PC-3 (cell line): ENCODE measurements around the gene DNAH2. TPM values are rescaled to one million over a fixed set of nuclear protein-coding genes. Genes with fewer than 3 reads are reported as not detected.

Experiments
- ATAC-seq: fragments of 200-7000 bp; cut with Tn5 transposase; 2 replicates; pipeline ENCODE4 v1.9.1; 2020; ENCODE audit warnings: mild to moderate bottlenecking, moderate library complexity
- BruUV-seq: library from RNA; stranded (reverse); fragments of 400-500 nt; replicated peaks from 2 replicates; lab custom pipeline; 2021; lab: Mats Ljungman, UMichigan
- CTCF ChIA-PET: fragments of 300-600 bp; sonication (Branson Sonifier 250); formaldehyde crosslinking; loops from one replicate; lab custom pipeline; 2022; ENCODE audit warnings: antibody characterized with exemption; lab: Charles Lee
- POLR2A ChIA-PET: fragments of 300-600 bp; sonication (Branson Sonifier 250); formaldehyde crosslinking; loops from one replicate; lab custom pipeline; 2022; ENCODE audit warnings: antibody characterized with exemption; ENCODE audit not compliant: unreplicated experiment; lab: Charles Lee
- DNase-seq: peaks from one replicate; pipeline ENCODE4 v3.0.0-alpha.2; 2015
- H2AFZ ChIP-seq: fragments of 300-600 bp; sonication (generic); 2 replicates; pipeline ENCODE4 v1.6.0; 2016; ENCODE audit warnings: antibody characterized with exemption, low read length
- H3F3A ChIP-seq: fragments of 300-600 bp; sonication (generic); one replicate; pipeline ENCODE4 v1.6.0; 2017; ENCODE audit warnings: antibody characterized with exemption, low read length, control low read depth, mild to moderate bottlenecking; ENCODE audit not compliant: unreplicated experiment
- H3K27ac ChIP-seq: fragments of 300-600 bp; sonication (generic); 2 replicates; pipeline ENCODE4 v1.5.1; 2016; ENCODE audit warnings: mild to moderate bottlenecking, low read length
- H3K27me3 ChIP-seq: fragments of 300-600 bp; sonication (generic); 2 replicates; pipeline ENCODE4 v1.6.1; 2016; ENCODE audit warnings: low read length, mixed read lengths
- H3K36me3 ChIP-seq: fragments of 300-600 bp; sonication (generic); 2 replicates; pipeline ENCODE4 v1.6.1; 2016; ENCODE audit warnings: low read depth, mixed run types, low read length, mixed read lengths
- H3K4me1 ChIP-seq: fragments of 300-600 bp; sonication (generic); 2 replicates; pipeline ENCODE4 v1.5.1; 2016; ENCODE audit warnings: low read length; ENCODE audit not compliant: insufficient read depth
- H3K4me2 ChIP-seq: fragments of 300-600 bp; sonication (generic); 2 replicates; pipeline ENCODE4 v1.6.0; 2016; ENCODE audit warnings: low read length
- H3K4me3 ChIP-seq: fragments of 300-600 bp; sonication (generic); 2 replicates; pipeline ENCODE4 v1.5.1; 2016; ENCODE audit warnings: mild to moderate bottlenecking, low read length, mixed read lengths
- H3K79me2 ChIP-seq: fragments of 300-600 bp; sonication (generic); 2 replicates; pipeline ENCODE4 v1.6.1; 2017; ENCODE audit warnings: low read length, mixed read lengths
- H3K9ac ChIP-seq: fragments of 300-600 bp; sonication (generic); 2 replicates; pipeline ENCODE4 v1.6.0; 2016; ENCODE audit warnings: mild to moderate bottlenecking, low read length
- H3K9me2 ChIP-seq: fragments of 300-600 bp; sonication (generic); replicated peaks from 2 replicates; pipeline ENCODE4 v1.6.1; 2016; ENCODE audit warnings: mixed run types, low read length, mixed read lengths
- H3K9me3 ChIP-seq: fragments of 300-600 bp; sonication (generic); 2 replicates; pipeline ENCODE4 v1.6.1; 2016; ENCODE audit warnings: low read length, mixed read lengths
- H4K20me1 ChIP-seq: fragments of 300-600 bp; sonication (generic); 2 replicates; pipeline ENCODE4 v1.6.1; 2016; ENCODE audit warnings: low read length, mixed read lengths
- CTCF ChIP-seq: fragments of 300-600 bp; sonication (generic); conservative IDR thresholded peaks from 2 replicates; pipeline ENCODE4 v1.5.1; 2017; ENCODE audit warnings: antibody characterized with exemption, low read depth, mild to moderate bottlenecking, low read length
- EZH2 ChIP-seq: fragments of 300-600 bp; sonication (generic); IDR thresholded peaks from one replicate; pipeline ENCODE4 v1.6.1; 2017; ENCODE audit warnings: antibody characterized with exemption, mild to moderate bottlenecking, low read length; ENCODE audit not compliant: unreplicated experiment
- EZH2phosphoT487 ChIP-seq: fragments of 300-600 bp; sonication (generic); IDR thresholded peaks from 2 replicates; pipeline ENCODE4 v1.6.1; 2018; ENCODE audit warnings: mild to moderate bottlenecking, antibody characterized with exemption, low read length, borderline replicate concordance
- intact Hi-C: fragments of 100-400 bp; cut with micrococcal nuclease; formaldehyde crosslinking; loops from 2 replicates; pipeline ENCODE4 v1.9.0; 2023
- total RNA-seq: library from RNA; depleted of rRNA; stranded (reverse); fragments of >200 nt; gene quantifications from 2 replicates; pipeline ENCODE4 v1.2.3, GENCODE V29; 2014

Gene DNAH2
- total RNA-seq, 1 experiment from 2014 or later: 0.62 TPM

GRCh38 chr17:7840875-7841274 is 123.3 kb downstream of the DNAH2 start:
- H3K4me3 ChIP-seq: peak overlapping the region; percentile 84
- no peak overlapping the region for H2AFZ ChIP-seq
- ATAC-seq (no peak), DNase-seq (no peak)
- ChIA-PET POLR2A (no interaction called here), CTCF (no interaction called here)
- peak overlapping the region; percentile 98 for H3K27ac ChIP-seq
- TF ChIP-seq CTCF: no peak
- TF ChIP-seq EZH2phosphoT487: no peak
- TF ChIP-seq EZH2: no peak
- H3K36me3 ChIP-seq: no peaks in the 10 kb centered on the region
- no peaks in the 10 kb centered on the region for H3K27me3 ChIP-seq
- no peaks in the 10 kb centered on the region for H4K20me1 ChIP-seq
- H3K4me2 ChIP-seq: peak overlapping the region; percentile 88
- peaks cover 43% of the 10 kb centered on the region for H3K79me2 ChIP-seq
- BruUV-seq: no TSS peak
- no peaks in the 10 kb centered on the region for H3K9me3 ChIP-seq
- peaks cover 42% of the 10 kb centered on the region for H3K4me1 ChIP-seq
- no peaks in the 10 kb centered on the region for H3F3A ChIP-seq
- intact Hi-C loops: loop anchor here (5.0 kb wide), 1 partner anchor 99 kb away; no protein-coding TSS in a partner anchor
- H3K9ac ChIP-seq: peak overlapping the region; percentile 100
- no peaks in the 10 kb centered on the region for H3K9me2 ChIP-seq

GRCh38 chr17:7841396-7841914 is 123.9 kb downstream of the DNAH2 start:
- intact Hi-C loops: loop anchor here (5.0 kb wide), 1 partner anchor 99 kb away; no protein-coding TSS in a partner anchor
- peak overlapping the region; percentile 88 for H3K4me2 ChIP-seq
- TF ChIP-seq EZH2: no peak
- peak; percentile 25; the same call in 1 of the 2 replicates for TF ChIP-seq CTCF
- H3K9me2 ChIP-seq: no peaks in the 10 kb centered on the region
- POLR2A ChIA-PET: no interaction called here
- BruUV-seq: no TSS peak
- ATAC-seq: peak; percentile 32
- no peaks in the 10 kb centered on the region for H3K36me3 ChIP-seq
- peak overlapping the region; percentile 84 for H3K4me3 ChIP-seq
- no peaks in the 10 kb centered on the region for H3F3A ChIP-seq
- H3K79me2 ChIP-seq: peaks cover 43% of the 10 kb centered on the region
- H3K9ac ChIP-seq: peak overlapping the region; percentile 100
- DNase-seq: peak; percentile 83
- peaks cover 42% of the 10 kb centered on the region for H3K4me1 ChIP-seq
- H3K27ac ChIP-seq: peak overlapping the region; percentile 98
- no peaks in the 10 kb centered on the region for H3K9me3 ChIP-seq
- CTCF ChIA-PET: no interaction called here
- no peak overlapping the region; the same call in 1 of the 2 replicates for H2AFZ ChIP-seq
- H3K27me3 ChIP-seq: no peaks in the 10 kb centered on the region
- no peaks in the 10 kb centered on the region for H4K20me1 ChIP-seq

- ChIA-PET CTCF (no interaction called here), POLR2A (no interaction called here)
- H3F3A ChIP-seq: no peaks in the 10 kb centered on the region
- H4K20me1 ChIP-seq: no peaks in the 10 kb centered on the region
- no peaks in the 10 kb centered on the region for H3K9me3 ChIP-seq
- H3K79me2 ChIP-seq: peaks cover 43% of the 10 kb centered on the region
- ATAC-seq: peak; percentile 30
- peak overlapping the region; percentile 76 for H2AFZ ChIP-seq
- intact Hi-C loops: loop anchor here (2.0 to 5.0 kb wide), 2 partner anchors 15 to 100 kb away; partner anchors contain the start of gene NAA38
- peak; percentile 73 for DNase-seq
- H3K36me3 ChIP-seq: no peaks in the 10 kb centered on the region; the same call in 1 of the 2 replicates
- no peaks in the 10 kb centered on the region for H3K9me2 ChIP-seq
- peak overlapping the region; percentile 84 for H3K4me3 ChIP-seq
- H3K4me2 ChIP-seq: peak overlapping the region; percentile 88
- H3K4me1 ChIP-seq: peaks cover 38% of the 10 kb centered on the region
- H3K9ac ChIP-seq: peak overlapping the region; percentile 100
- no peaks in the 10 kb centered on the region for H3K27me3 ChIP-seq
- H3K27ac ChIP-seq: peak overlapping the region; percentile 98
- BruUV-seq: no TSS peak
- no peak for TF ChIP-seq EZH2phosphoT487
- no peak for TF ChIP-seq EZH2
- TF ChIP-seq CTCF: no peak
Observed at GRCh38 chr17:7841915-7842379, 124.4 kb downstream of the DNAH2 start.
